ENCODE measurements around the gene ASIC4.

ASIC4 gene

GRCh38 chr2:219545295-219545942, 31.1 kb downstream of the ASIC4 start:
- Histone ChIP-seq H4K20me1 (ENCODE audit: low read depth, low read length) (no peaks in the 10 kb centered on the region), H3K27ac (ENCODE audit: low read depth, low read length) (no peak overlapping the region), H2AFZ (ENCODE audit: low read depth, low read length, severe bottlenecking) (no peak overlapping the region), H3K9me3 (ENCODE audit: insufficient read depth, low read length) (no peaks in the 10 kb centered on the region), H3K36me3 (ENCODE audit: low read length) (no peaks in the 10 kb centered on the region), H3K27me3 (ENCODE audit: low read length) (no peaks in the 10 kb centered on the region), H3K9ac (ENCODE audit: low read length) (no peak overlapping the region), H3K4me2 (ENCODE audit: low read depth, low read length, poor library complexity, severe bottlenecking) (no peak overlapping the region), H3K4me3 (ENCODE audit: insufficient read depth, low read length, poor library complexity, severe bottlenecking) (no peak overlapping the region), H3K9me2 (replicated peaks; ENCODE audit: insufficient read depth, low read length) (no peaks in the 10 kb centered on the region), H3F3A (ENCODE audit: insufficient read depth) (peaks cover 7% of the 10 kb centered on the region), H3K79me2 (ENCODE audit: insufficient read depth, low read length) (no peaks in the 10 kb centered on the region)
- TF ChIP-seq CTCF (IDR thresholded peaks at IDR 0.05; ENCODE audit: insufficient read depth, low read length, poor library complexity, severe bottlenecking) = no peak
- no peak for TF ChIP-seq EZH2phosphoT487 (conservative IDR thresholded peaks at IDR 0.05; ENCODE audit: low read length)

GRCh38 chr2:219545943-219546352, 31.7 kb downstream of the ASIC4 start:
- Histone ChIP-seq H3K4me2 (ENCODE audit: low read depth, low read length, poor library complexity, severe bottlenecking) (no peak overlapping the region), H3K36me3 (ENCODE audit: low read length) (no peaks in the 10 kb centered on the region), H3K9me2 (replicated peaks; ENCODE audit: insufficient read depth, low read length) (no peaks in the 10 kb centered on the region), H3K27me3 (ENCODE audit: low read length) (no peaks in the 10 kb centered on the region), H3K79me2 (ENCODE audit: insufficient read depth, low read length) (no peaks in the 10 kb centered on the region), H4K20me1 (ENCODE audit: low read depth, low read length) (no peaks in the 10 kb centered on the region), H2AFZ (ENCODE audit: low read depth, low read length, severe bottlenecking) (no peak overlapping the region), H3F3A (ENCODE audit: insufficient read depth) (peaks cover 7% of the 10 kb centered on the region), H3K9ac (ENCODE audit: low read length) (no peak overlapping the region), H3K4me3 (ENCODE audit: insufficient read depth, low read length, poor library complexity, severe bottlenecking) (no peak overlapping the region), H3K27ac (ENCODE audit: low read depth, low read length) (no peak overlapping the region), H3K9me3 (ENCODE audit: insufficient read depth, low read length) (no peaks in the 10 kb centered on the region)
- TF ChIP-seq CTCF (IDR thresholded peaks at IDR 0.05; ENCODE audit: insufficient read depth, low read length, poor library complexity, severe bottlenecking) (no peak), EZH2phosphoT487 (conservative IDR thresholded peaks at IDR 0.05; ENCODE audit: low read length) (no peak)

GRCh38 chr2:219547621-219548020, 33.3 kb downstream of the ASIC4 start:
- no peak overlapping the region for H3K9ac ChIP-seq (ENCODE audit: low read length)
- H3F3A ChIP-seq (ENCODE audit: insufficient read depth) = peaks cover 2% of the 10 kb centered on the region
- no peaks in the 10 kb centered on the region for H3K36me3 ChIP-seq (ENCODE audit: low read length)
- H3K4me2 ChIP-seq (ENCODE audit: low read depth, low read length, poor library complexity, severe bottlenecking) = no peak overlapping the region
- H2AFZ ChIP-seq (ENCODE audit: low read depth, low read length, severe bottlenecking) = no peak overlapping the region
- TF ChIP-seq CTCF (IDR thresholded peaks at IDR 0.05; ENCODE audit: insufficient read depth, low read length, poor library complexity, severe bottlenecking) (no peak), EZH2phosphoT487 (conservative IDR thresholded peaks at IDR 0.05; ENCODE audit: low read length) (no peak)
- no peaks in the 10 kb centered on the region for H3K9me2 ChIP-seq (replicated peaks; ENCODE audit: insufficient read depth, low read length)
- no peaks in the 10 kb centered on the region for H3K79me2 ChIP-seq (ENCODE audit: insufficient read depth, low read length)
- no peak overlapping the region for H3K27ac ChIP-seq (ENCODE audit: low read depth, low read length)
- H3K9me3 ChIP-seq (ENCODE audit: insufficient read depth, low read length) = no peaks in the 10 kb centered on the region
- H3K27me3 ChIP-seq (ENCODE audit: low read length) = no peaks in the 10 kb centered on the region
- H3K4me3 ChIP-seq (ENCODE audit: insufficient read depth, low read length, poor library complexity, severe bottlenecking) = no peak overlapping the region
- H4K20me1 ChIP-seq (ENCODE audit: low read depth, low read length) = no peaks in the 10 kb centered on the region
